Omental fat pad (tissue), 4 donors: ENCODE results near the gene ARHGAP26. TPM values are rescaled to one million over a fixed set of nuclear protein-coding genes. Genes with fewer than 3 reads are reported as not detected.
A peak's percentile ranks its signal among the peaks of the same experiment; 100 is the strongest.

Experiments
- ATAC-seq: fragments of 150-250 bp; one replicate; pipeline ENCODE4 v1.9.1; 2016; ENCODE audit warnings: mild to moderate bottlenecking, moderate library complexity; ENCODE audit not compliant: low FRiP score
- DNase-seq: peaks from one replicate; pipeline ENCODE4 v3.0.0-alpha.2; 2019; ENCODE audit warnings: low spot score
- total RNA-seq, 4 donors: library from RNA; depleted of rRNA; stranded (reverse); fragments of >200 nt; gene quantifications; one replicate each; pipeline ENCODE4 v1.1.0, GENCODE V29; 2016
- TF ChIP-seq, protein P1 (sequence below), 3 donors: fragments of 450-650 bp; IDR thresholded peaks; one replicate each; pipeline ENCODE4 v1.5.1; 2016 to 2017; ENCODE audit warnings: antibody characterized with exemption in 3 of 3, mild to moderate bottlenecking in 3 of 3, moderate library complexity in 2 of 3

ARHGAP26 gene
- total RNA-seq, 4 donors from 2014 or later = 40.4 to 134 (median 63.6) TPM

DNA sequence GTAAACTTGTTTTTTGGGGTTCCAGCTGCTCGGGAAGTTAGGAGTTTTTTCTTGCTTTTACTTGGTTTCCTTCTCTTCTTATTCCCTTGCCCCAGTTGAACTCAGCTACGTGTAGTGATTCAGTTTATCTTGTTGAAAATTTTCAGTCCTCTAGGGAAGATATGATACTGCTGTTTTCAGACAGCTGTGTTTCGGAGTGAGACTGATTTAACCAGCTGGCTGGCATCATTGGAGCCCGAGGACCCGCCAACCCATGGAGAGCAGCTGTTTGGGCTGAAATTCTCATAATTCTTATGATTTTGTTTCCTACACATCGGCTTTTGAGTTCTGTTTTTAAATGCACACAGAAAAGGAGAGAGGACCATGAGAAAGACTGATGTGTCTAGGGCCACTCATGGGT lies 361.8 kb downstream of the ARHGAP26 start:
- ATAC-seq (no peak), DNase-seq (no peak)
- TF ChIP-seq, protein P1, sequence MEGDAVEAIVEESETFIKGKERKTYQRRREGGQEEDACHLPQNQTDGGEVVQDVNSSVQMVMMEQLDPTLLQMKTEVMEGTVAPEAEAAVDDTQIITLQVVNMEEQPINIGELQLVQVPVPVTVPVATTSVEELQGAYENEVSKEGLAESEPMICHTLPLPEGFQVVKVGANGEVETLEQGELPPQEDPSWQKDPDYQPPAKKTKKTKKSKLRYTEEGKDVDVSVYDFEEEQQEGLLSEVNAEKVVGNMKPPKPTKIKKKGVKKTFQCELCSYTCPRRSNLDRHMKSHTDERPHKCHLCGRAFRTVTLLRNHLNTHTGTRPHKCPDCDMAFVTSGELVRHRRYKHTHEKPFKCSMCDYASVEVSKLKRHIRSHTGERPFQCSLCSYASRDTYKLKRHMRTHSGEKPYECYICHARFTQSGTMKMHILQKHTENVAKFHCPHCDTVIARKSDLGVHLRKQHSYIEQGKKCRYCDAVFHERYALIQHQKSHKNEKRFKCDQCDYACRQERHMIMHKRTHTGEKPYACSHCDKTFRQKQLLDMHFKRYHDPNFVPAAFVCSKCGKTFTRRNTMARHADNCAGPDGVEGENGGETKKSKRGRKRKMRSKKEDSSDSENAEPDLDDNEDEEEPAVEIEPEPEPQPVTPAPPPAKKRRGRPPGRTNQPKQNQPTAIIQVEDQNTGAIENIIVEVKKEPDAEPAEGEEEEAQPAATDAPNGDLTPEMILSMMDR (IDR thresholded peaks at IDR 0.05) = no peak

DNA sequence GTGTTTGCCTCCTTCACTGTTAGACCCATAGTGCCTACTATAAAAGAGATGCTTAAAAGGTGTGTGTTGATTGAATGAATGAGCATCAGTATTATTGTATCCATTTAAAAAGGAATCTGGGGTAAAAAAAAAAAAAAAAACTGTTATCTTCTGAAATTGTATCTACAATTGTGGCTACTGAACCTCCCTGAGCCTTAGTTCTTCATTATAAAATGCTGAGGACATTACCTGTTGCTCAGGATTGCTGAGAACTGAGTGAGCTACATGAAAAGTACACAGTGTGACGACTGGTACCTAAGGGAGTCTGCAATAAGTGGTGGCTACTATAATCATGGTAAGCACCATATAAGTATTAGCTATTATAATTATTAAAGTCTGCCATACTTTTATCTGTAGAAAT lies 362.6 kb downstream of the ARHGAP26 start:
- TF ChIP-seq, protein P1 (IDR thresholded peaks at IDR 0.05) = no peak
- DNase-seq (no peak), ATAC-seq (no peak)

DNA sequence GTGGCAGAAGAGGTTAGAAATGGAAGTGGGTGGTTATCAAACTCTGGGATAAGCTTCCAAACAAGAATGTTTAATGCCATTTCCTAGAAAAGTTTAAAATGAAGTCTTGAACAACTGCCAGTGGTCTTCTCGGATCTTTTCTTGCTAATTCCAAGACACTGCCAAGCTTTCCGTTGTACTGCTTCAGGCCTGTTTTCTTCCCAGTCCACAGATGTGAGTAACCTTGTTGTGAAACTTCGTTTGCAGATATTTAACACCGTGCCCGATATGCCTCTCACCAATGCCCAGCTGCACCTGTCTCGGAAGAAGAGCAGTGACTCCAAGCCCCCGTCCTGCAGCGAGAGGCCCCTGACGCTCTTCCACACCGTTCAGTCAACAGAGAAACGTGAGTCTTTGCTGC lies 363.5 kb downstream of the ARHGAP26 start:
- no peak for DNase-seq
- peak; percentile 95 for ATAC-seq
- TF ChIP-seq, protein P1 (IDR thresholded peaks at IDR 0.05) = no peak

DNA sequence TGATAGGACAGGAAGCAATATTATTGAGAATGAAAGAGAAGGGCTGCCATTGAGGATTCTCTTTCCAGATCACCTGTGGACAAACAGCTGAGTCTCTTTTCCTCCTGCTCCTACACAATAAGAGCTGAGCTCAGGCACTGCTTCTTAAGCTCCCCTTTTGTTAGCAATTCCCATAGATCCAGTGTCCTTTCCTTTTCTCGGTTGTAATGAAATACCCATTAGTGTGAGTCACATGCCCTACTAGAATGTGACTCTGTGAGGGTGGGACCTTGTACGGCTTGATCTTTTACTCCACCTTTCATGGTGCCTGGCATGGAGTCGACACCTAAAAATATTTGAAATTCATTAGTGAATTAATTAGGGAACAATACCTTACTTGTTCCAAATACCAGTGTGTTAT lies 364.1 kb downstream of the ARHGAP26 start:
- DNase-seq (no peak), ATAC-seq (no peak)
- TF ChIP-seq, protein P1 (IDR thresholded peaks at IDR 0.05) = no peak

DNA sequence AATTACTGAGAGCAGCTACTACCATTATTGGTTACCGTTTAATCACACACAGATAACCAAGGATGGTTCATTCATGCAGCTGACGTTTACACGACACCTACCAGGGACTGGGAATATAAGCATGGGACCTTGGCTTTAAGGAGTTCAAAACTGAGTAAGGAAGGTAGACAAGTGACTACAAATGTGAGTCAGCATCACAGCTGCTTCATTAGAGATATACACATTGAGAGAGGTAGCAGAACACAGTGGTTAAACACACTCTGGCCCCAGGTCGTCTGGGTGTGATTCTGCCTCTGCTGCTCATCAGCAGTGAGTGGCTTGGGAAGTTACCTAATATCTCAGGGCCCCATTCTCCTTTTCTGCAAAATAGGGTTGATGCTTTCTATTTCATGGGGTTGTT lies 364.7 kb downstream of the ARHGAP26 start:
- DNase-seq = no peak
- ATAC-seq = no peak
- TF ChIP-seq, protein P1 (IDR thresholded peaks at IDR 0.05) = no peak

DNA sequence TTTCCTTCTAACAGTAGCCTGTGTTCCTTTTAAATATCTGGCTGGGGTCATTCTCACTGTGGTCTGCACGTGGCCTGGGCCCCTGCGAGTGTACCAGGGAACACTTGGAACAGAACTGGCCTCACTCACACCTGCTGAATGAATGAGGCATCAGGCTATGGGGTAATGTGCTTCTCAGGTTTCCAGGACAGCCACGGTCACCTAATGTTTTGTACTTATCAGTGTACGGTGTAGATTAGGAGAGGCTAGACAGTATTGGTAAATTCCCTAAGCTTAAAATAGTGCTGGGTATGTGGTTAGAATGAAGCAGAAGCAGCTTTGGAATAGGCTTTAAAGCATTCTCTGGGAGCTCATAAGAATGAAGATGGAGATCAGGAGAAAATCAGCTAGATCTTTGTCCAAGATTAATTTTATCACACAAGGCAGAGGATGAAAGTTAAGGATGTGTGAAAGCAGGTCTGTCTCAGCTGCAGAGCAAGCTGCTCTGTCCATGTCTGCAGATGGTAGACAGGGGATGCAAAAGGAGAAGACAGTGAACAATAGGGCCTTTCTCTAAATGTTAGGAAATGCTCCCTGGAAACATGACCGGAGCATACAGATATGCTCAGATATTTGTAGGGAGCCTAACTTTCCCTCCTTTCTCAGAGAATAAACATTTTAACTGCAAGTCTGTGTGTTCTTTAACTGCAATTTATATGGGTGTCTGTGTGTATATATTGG lies 365.8 kb downstream of the ARHGAP26 start:
- DNase-seq (no peak), ATAC-seq (no peak)
- TF ChIP-seq, protein P1 (IDR thresholded peaks at IDR 0.05) = no peak

DNA sequence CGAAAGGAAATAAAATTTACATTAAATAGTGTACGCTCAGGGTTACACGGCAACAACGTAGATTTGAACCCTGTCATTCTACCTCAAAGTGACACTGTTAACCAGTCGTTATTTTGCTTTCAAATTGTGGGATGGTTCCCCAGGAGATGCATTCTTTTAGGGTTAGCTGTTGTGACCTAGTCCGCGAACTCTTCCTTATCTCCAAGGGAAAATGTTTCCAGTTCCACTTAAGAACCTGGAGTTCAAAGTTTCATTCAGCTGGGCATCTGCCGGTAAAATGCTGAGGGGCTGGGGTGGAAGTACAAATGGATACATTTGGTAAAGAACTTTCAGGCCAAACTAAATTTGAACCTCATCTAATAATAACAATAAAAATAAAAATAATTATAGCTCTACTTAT lies 368.7 kb downstream of the ARHGAP26 start:
- TF ChIP-seq, protein P1 (IDR thresholded peaks at IDR 0.05) = no peak
- ATAC-seq (no peak), DNase-seq (no peak)
